ENCODE results near the gene AFF3.

Gene AFF3

DNA sequence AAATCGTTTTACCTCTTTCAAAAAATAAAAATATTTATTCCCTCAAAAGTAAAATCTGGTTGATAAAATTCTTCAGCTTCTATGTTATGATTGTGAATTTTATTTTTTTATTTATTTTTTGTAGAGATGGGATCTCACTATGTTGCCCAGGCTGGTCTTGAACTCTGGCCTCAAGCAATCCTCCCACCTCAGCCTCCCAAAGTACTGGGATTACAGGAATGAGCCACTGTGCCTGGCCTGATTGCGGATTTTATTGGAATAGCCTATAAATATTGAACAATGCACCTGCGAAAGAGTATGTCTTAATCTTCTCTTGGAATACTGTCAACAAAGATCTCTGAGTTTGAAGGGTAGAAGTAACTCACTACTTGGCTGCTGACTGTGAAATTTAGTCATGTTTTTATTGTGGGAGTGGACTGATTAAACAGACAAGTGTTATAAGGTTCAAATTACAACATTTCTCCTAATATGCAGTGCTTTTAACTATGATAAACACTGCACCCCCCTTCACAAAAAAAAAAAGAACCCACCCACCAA, 138.0 kb downstream of the AFF3 start:
- no peak for DNase-seq

DNA sequence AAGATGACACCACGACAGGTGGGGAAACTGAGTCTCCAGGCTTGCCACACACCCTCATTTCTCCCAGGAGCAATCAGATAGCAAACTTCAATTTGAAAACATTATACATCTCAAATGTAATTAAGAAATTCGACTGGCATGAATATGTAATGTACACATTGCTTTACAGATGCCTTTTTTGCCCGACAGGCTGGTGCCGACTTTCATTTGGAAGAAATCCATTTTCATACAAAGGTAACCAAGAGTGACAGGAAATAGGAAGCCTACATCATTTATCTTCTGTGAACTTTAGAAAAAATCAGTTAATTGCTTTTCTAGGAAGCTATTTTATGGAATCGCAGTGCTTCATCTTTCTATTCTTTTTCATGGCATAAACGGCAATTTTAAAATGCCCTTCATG, 140.3 kb downstream of the AFF3 start:
- DNase-seq: no peak

DNA sequence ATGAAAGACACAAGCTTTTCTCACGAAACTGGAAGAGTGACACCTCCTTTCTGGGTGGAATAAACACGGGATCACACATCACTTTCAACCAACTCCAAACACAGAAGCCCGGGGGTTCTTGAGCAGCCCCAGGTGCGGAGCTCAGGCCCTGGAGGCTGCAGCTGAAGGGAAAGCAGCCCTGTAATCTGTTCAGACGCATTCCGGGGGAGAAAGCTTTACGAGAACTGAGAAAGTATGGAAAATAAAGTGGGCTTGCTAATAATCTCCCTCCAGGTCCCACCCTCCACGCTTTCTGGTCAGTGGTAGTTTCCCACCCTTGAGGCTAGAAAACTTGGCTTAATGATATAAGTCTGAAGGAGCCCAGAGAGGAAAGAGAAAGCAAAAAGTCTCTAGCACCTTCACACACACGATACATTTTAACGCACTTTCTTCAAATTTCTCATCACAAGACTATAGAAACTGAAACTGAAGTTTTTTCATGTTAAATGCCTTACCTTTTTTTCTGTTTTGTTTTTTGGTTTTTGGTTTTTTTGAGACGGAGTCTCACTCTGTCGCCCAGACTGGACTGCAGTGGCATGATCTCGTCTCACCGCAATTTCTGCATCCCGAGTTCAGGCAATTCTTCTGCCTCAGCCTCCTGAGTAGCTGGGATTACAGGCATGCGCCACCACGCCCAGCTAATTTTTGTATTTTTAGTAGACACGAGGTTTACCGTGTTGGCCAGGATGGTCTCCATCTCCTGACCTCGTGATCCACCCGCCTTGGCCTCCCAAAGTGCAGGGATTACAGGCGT, 141.3 kb downstream of the AFF3 start:
- DNase-seq: no peak

DNA sequence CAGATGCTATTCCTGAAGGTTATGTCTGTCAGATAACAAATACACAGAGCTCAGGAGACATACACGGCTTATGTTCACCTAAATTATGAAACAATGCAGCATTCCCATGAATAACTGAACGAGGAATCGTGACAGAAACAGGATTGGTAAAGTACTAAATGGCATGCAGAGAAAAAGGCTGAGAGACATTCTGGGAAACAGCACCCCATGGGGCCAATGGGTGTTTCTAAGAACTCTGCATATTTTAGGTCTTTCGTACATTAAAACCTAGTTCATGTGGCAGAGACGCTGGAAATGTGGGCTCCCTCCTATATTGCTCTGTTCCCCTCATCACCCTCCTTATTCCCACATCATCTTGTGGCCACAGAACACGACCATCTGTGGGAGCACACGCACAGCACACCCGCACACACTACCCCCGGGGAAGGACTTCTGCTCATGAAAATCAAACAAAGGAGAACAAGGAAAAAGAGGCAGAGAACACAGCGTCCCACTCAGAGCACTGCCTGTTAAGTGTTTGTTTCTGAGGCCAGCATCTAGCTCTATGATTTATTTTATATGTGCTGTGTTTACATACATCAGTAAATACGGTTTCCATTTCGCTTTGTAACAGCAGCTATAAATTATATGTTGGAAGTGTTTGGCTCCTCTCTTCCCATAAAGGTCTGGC, 143.6 kb downstream of the AFF3 start:
- DNase-seq: no peak

DNA sequence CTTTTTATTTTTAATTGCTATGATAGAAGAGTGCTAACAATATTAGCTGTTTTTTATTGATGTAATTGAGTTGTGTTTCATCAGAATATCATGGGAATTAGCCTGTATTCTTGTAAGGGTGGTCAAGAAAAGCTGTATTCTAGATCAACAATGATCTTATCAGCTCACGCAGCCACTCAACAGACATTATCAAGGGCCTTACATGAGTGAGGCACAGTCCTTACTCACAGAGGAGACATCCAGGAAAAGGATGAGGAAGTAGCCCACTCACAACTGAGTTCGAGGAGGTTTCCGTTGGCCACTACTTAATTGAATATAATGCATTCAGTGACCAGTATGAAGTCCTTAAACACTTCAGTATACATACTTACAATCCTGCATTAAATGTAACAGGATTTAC, 152.5 kb downstream of the AFF3 start:
- DNase-seq: peak in 1 of 3 donors; percentile 16

DNA sequence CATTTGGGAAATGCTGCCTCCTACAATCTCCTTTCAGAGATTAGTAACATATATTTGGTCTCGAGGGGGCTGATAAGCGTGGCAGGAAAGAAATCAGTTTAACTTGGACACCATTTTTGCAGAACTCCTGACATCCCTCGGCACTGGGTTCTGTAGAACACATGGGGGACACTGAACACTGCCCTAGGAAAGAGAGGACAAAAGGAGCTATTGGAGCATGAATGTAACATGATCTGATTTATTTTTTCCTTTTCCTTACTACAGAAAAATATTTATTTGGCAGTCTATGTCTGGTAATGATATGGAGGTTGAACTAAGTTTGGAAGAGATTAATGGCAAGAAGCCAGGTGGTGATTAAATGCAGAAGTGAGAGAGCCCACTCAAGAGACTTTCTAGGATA, 153.8 kb downstream of the AFF3 start:
- DNase-seq: no peak

DNA sequence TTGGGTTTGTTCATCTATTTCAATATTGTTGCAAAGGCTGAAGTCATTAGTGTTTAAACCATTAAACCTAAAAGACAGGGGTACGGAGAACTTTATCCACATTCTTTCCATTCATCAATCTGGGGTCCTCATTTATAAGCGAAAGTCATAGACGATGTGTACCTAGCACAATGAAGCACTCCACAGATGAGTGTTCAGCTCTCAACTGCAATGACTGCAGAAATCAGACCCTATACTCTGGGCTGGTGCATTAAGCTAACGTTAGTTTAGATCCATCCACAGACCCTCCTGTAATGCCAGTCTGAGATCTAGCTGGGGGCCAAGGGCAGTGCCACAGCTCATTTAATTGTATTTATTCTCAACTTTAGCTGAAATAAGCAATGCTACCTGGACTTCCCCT, 155.2 kb downstream of the AFF3 start:
- DNase-seq: no peak

DNA sequence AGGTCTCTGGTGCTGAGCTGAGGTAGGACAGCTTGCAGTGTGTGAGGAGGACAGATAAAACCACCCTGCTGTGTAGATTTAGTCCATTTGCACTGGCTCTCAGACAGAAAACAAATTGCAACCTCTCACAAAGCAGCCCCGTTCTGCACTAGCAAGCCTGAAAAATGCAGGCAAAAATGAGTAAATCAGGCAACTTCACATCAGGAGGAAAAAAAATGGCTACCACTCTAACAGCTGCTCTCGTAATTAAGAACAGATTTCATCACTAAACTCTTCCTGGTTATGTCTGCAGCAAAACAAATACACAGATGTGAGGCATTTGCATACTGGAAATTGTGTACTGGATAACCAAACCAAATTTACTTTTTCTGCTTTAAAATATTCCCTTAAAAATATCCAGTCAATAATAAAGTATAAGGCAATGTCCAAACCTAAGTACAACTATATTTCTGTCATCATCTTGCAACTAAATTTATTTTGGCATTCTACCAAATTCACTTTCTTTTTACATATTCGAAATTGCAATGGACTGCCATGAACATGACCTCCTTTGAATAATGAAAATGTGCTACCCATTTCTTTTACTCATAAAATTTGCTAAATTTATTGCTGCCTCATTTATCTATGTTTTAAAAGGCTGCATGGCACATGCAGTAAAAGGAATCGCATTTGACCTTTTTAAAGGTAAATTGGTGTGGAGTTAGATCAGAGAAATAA, 157.4 kb downstream of the AFF3 start:
- no peak for DNase-seq

DNA sequence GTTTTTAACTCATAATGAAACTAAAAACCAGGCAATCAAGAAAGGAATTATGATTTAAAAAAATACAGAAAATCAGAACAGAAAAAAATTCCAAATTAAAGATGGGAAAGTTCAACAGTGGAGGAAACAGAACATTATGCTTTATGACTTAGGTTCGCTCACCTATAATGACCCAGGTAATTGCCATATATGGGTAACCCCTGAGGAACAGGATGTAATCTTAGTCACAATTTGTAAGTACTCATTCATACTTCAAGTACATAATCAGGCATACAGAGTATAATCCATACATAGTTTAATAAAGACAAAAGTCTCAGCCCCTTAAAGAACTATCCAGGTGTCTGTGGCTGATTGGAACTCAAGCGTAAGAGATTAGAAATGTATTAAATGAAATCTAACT, 159.6 kb downstream of the AFF3 start:
- DNase-seq: no peak

DNA sequence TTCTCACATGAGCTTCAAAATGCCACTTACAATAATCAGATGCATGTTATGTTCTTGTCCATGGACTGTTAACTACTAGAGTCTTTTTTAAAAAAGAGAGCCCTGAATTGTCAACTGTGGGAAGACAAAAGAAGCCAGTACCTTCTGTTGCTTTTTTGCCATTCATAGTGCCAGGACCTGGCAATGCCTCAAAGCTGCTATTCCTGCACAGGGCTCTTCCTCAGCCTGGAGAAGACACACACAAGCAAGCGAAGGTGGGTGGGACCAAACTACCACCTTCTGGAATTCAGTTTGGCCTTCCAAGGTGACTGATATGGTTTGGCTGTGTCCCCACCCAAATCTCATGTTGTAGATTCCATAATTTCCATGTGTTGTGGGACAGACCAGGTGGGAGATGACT, 160.6 kb downstream of the AFF3 start:
- DNase-seq: no peak

DNA sequence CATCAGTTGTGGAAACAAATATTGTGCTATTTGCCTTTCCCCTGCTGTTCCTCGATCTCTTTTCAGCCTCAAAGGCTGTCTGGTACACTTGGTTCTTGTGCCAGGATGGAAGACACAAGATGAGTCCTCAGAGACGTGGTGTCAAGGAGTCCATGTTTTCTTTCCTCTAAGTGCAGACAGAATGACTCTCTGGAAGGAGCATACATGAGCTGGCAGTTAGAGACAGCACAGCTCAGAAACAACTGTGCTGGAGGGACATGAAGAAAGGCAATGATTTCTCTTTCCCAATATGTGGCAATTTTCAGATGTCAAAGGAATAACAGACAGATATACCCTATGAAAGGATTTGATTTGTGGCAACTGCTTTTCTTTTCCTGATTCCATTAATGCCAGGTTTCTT, 162.2 kb downstream of the AFF3 start:
- no peak for DNase-seq

DNA sequence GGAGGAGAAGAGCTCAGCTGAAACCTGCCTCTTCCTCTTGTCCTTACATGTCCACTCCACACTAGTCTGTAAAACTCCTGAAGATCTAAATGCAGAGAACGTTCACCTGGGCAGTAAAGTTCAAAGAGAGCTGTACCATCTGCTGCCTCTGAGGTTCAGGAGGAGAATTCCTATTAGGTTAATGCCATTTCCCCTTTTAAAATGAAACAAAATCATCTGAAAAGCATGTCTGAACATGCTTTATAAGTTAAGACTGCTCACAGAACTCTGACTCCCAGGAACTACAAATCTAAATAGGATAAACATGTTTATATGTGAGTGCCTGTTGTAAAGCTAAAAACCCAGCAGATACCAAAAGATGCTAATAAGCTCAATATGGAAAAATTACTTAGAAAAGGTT, 164.4 kb downstream of the AFF3 start:
- DNase-seq: no peak

DNA sequence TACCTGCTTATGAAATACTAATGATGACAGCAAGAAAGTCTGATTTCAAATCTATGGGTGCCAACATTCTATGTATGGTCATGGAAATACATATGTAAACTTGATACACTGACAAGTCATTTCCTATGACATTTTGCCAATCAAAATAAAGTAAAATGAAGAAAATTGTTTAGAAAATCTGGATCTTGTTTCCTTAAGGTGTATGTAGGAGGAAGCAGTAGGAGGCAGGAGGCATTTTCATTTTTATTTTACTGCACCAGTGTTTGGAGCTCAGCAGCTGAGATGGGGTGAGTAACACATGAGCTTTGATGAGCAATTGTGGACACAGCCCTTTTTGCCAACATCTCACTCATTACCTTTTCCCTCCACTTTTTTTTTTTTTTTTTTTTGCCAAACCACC, 167.0 kb downstream of the AFF3 start:
- DNase-seq: no peak

DNA sequence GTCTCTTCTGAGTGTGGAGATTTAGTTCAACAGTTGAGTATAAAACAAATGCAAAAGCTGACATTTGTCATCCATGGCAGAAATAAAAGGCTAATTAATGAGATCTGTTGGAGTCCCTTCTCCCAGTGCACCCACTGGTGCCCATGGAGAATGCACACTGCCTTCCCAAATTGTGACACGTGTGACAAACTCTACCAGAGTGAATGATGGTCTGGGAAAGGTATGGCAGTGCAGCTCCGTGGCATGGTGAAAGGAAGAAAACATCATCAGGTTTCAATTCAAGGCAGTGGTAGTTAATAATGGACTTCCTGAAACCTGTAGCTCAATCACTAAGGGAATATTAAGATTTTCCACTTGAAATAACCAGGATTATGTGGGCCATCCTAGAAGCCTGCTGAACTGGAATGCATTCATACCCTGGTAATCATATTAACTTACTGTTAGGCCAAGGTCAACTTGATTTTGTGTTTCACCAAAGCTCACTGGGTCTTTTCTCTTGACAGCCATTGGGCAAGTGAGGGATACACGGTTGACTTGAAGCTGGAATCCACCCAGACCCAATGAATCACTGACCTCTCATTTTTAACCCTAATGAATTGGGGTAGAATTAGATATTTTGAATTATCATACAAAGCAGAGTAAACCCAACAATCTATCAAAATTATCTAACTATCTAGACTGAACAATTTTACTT, 167.6 kb downstream of the AFF3 start:
- no peak for DNase-seq

DNA sequence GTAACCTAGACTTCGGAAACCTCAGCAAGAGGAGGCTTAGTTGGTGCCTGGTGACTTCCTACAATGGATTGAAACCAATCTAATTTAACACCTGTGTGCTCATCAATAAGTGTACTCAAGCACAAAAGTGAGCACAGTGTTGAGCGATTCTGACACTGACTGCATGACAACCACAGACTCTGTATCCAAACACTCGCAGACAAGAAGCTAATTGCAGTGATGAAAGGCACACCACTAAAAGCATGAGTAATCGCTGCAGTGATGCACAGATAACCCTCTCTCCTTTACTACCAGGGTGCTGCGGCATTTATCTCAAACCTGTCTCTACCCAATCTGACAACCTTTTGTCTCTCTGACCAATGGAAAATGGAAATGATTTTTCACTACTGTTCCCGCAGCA, 168.1 kb downstream of the AFF3 start:
- DNase-seq: no peak

DNA sequence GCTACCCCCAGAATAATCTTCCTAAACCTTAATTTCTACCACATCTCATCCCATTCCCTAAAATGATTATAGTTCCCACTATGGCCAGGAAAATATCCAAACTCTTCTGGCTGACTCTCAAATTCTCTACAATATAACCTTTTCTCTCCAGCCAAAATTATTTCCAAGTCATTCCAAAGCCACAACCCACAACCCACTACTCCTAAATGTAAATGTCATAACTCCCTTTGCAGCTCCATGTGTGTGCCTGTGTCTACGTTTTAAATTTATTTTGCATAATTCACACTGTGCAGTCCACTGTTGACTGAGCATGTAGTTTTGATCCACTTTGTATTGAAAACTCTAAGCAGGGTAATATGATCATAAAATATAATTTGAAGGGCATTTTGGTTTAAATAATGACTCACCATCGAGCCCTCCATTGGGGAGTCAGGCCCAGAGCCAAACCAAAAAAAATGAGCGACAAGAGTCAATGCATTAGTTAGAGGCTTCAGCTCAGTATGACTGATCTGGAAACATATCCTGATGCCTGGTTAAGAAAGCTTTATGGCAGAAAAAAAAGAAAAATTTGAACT, 171.0 kb downstream of the AFF3 start:
- DNase-seq: no peak

DNA sequence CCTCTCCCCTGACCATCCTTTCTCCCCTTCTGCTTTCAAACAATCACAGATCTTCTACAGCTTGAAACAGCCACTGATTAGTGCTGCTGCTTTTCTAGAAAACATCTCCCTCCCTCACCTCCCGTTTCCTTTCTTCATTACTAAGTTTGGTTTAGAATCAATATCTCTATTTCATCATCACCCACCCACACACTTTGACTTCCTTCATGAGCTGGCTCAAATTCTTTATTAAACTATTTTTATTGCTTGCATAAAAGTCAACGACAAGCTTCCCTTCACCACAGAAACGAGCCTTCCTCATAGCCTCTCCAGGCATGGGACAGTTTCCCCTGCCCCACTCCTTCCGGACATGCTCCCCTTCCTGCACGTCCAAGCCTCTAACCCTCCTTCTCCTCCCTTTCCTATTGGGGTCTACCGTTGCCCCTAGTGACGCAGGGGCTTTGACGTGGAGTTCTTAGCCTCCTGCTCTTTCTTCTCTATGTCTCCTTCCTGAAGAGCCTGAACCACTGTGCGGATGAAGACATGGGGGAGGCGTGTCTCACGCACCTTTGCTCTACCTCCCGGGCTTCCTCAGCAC, 172.0 kb downstream of the AFF3 start:
- DNase-seq: peak; percentile 45 to 62 (median 62)

DNA sequence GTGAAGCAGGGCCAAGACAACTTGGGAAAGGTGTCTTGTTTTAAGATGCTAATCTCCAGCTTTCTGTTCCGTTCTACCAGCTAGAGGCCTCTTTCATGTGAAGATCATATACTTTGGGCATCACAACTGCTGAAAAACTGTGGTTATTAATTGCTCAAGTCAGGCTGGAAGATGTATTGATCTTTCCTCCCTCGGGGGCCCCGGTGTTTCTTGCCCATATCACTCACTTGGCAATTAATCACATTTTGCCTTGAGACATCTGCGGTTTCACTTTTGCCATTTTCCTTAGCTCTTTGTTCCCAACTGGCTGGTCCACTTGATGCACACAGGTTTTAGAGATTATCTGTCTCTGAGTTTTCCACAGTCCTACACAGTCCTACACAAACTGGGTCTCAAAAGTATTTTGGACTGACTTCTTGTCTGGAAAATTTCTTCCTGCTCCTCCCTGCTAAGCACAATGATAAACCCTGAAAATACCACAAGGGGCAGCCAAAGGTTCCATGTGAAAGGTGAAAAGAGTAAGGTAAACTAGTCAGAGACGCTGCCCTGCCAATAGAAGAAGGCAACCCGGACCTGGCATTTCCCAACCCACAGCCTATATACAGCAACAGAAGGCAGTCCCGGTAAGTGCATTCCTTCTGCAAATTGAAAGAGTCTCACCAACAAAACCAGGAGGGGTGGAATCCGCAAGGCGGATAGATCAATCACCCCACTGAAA, 181.0 kb downstream of the AFF3 start:
- DNase-seq: no peak

DNA sequence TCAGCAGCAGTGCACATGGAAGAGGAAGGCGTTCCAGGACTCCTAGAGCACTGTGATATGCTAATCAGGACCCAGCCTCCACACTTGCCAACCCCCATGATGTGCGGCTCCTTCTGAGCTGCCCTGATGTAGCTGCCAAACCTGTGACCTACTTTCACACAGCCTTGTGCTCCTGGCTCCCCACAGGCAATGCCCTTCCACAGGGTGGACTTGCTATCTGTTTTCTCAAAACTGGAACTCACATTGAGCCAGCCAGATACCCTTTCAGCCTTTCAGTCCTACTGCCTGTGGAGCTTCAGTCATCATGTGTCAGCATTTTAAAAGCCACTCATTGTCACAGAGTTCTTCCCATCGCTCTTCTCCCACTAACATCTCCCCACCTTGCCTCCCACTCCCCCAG, 181.6 kb downstream of the AFF3 start:
- no peak for DNase-seq

DNA sequence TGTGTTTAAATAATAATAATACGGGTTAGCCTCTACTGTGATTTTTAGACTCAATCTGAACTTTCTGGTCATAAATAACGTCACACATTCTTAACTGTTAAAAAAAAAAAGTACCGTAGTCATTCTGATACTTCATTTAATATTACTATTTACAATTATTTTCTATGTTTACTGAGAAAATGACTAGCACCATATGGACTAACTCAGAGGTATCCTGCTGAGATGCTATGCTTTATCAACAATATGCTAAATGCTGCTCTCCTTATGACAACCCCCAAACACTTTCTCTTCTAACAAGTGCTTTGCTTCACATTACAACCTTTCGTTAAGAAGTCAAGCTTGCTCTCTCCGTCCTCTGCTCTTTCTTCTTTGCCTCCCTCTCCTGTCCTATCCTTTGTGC, 182.1 kb downstream of the AFF3 start:
- no peak for DNase-seq

DNA sequence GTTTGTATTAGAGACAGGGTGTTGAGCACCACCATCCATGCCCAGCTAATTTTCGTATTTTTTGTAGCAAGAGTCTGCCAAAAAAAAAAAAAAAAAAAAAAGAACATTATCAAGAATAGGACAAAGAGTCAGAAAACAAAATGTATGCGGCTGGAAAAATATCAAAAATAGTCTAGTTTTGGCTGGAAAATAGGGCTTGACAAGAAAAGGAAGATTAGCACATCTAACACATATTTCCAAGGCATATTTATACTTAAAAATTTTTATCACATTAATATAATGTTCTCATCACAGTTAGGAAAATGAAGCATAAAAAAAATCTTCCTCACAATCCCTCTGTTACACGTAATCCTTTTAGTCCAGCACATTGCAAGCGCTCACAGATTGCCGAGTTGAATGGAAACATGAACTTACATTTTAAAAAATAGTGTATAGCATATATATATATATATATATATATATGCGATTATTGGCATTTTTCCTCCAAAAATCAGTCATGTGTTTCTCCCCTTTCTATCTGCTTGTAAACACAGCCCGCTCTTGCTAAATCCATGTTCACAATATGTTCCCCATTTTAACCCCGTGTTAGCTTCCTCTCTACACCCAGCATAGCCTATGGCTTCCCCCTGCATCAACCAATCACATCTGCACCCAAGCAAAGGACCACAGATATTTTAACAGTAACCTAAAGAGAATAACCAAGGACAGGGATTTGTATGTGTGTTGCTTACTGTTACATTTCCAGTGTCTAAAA, 183.0 kb downstream of the AFF3 start:
- peak in 2 of 3 donors; percentile 22 to 49 for DNase-seq

Measured in suppressor macrophage treated with lipopolysaccharide for 1 hour (primary cell).